ENCODE data around the gene ZNF581. TPM values are rescaled to one million over a fixed set of nuclear protein-coding genes. Genes with fewer than 3 reads are reported as not detected.

Gene ZNF581
- polyA plus RNA-seq, 1 donor from 2014 or later, result 15.3 TPM

DNA sequence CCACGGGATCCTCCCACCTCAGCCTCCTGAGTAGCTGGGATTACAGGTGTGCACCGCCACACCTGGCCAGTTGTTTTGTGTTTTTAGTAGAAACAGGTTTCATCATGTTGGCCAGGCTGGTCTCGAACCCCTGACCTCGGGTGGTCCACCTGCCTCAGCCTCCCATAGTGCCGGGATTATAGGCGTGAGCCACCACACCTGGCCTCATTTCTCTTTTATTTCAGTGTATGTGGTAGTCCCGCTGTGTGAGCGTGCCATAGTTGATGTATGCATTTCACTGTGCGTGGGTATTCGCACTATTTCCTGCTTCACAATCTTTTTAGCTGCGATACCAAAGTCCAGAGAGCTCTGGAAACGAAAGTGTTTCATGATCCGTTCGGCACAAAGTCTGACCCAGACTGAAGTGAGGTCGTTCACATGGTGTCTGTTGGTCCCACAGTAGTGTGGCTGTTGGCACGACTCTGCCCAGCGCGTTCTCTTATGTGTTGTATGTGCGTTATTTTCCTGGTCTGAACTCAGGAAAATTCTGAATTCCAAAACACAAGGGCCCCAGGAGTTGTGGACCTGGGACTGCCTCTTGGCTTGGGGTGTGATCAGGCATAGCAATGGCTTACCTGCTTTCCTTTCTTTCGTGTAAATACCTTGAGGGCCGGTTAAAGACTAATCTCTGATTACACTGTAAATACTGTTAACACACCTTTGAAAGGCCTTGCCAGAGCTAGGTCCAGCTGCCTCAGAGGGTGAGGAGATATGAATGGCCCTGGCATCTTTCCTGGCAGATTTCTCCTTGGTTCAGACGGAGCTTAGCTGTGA lies 40.2 kb downstream of the ZNF581 start:
- TF ChIP-seq MXI1 (conservative IDR thresholded peaks at IDR 0.05; ENCODE audit: poor library complexity, severe bottlenecking) (no peak), EP300 (conservative IDR thresholded peaks at IDR 0.05; ENCODE audit: poor library complexity, severe bottlenecking) (no peak), TAF1 (IDR thresholded peaks at IDR 0.05; ENCODE audit: low read depth) (no peak)
- TF ChIP-seq, protein P1, sequence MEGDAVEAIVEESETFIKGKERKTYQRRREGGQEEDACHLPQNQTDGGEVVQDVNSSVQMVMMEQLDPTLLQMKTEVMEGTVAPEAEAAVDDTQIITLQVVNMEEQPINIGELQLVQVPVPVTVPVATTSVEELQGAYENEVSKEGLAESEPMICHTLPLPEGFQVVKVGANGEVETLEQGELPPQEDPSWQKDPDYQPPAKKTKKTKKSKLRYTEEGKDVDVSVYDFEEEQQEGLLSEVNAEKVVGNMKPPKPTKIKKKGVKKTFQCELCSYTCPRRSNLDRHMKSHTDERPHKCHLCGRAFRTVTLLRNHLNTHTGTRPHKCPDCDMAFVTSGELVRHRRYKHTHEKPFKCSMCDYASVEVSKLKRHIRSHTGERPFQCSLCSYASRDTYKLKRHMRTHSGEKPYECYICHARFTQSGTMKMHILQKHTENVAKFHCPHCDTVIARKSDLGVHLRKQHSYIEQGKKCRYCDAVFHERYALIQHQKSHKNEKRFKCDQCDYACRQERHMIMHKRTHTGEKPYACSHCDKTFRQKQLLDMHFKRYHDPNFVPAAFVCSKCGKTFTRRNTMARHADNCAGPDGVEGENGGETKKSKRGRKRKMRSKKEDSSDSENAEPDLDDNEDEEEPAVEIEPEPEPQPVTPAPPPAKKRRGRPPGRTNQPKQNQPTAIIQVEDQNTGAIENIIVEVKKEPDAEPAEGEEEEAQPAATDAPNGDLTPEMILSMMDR (IDR thresholded peaks at IDR 0.05; ENCODE audit: poor library complexity, severe bottlenecking), result no peak
- Histone ChIP-seq H4K20me1 (ENCODE audit: insufficient read depth) (no peaks in the 10 kb centered on the region), H3K9me2 (ENCODE audit: insufficient read depth, low read length) (no peaks in the 10 kb centered on the region), H3K36me3 (ENCODE audit: insufficient read depth, low read length) (peaks cover 8% of the 10 kb centered on the region), H3K9me3 (ENCODE audit: low read length) (no peaks in the 10 kb centered on the region), H3K4me2 (ENCODE audit: low read length) (no peak overlapping the region), H3K79me2 (replicated peaks; ENCODE audit: insufficient read depth, low read length) (peaks cover 19% of the 10 kb centered on the region), H3K27ac (ENCODE audit: low read length) (no peak overlapping the region), H3K4me3 (ENCODE audit: low read length) (no peak overlapping the region), H3K9ac (ENCODE audit: low read length) (no peak overlapping the region), H2AFZ (ENCODE audit: low read depth, low read length) (no peak overlapping the region), H3F3A (ENCODE audit: insufficient read depth, low read length, poor library complexity, severe bottlenecking) (no peaks in the 10 kb centered on the region), H3K27me3 (ENCODE audit: insufficient read depth, low read depth, low read length) (no peaks in the 10 kb centered on the region)

DNA sequence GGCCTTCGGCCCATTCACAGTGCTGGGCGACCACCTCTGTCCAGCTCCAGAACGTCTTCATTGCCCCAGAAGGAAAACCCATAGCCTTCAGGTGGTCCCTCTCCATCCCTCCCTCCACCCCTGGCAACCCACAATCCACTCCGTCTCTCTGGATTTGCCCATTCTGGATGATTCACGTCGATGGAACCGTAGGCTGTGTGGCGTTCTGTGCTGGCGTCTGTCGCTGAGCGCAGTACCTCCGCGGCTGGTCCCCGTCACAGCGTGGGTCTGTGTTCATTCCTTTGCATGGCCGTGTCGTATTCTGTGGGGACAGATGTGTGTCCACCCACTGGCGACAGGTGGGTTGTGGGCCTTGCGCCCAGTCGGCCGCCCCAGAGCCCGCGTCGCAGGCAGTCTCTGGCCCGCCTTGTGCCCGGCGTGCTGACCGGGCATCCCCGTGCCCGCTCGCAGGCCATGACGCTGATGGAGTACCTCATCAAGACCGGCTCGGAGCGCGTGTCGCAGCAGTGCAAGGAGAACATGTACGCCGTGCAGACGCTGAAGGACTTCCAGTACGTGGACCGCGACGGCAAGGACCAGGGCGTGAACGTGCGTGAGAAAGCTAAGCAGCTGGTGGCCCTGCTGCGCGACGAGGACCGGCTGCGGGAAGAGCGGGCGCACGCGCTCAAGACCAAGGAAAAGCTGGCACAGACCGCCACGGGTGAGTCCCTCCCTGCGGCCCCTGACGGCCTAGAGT lies 41.7 kb downstream of the ZNF581 start:
- no peaks in the 10 kb centered on the region for H4K20me1 ChIP-seq (ENCODE audit: insufficient read depth)
- peaks cover 8% of the 10 kb centered on the region for H3K36me3 ChIP-seq (ENCODE audit: insufficient read depth, low read length)

More for the DNA sequence above, 41.7 kb downstream of the ZNF581 start:
- Histone ChIP-seq H3F3A (ENCODE audit: insufficient read depth, low read length, poor library complexity, severe bottlenecking) (no peaks in the 10 kb centered on the region), H3K9ac (ENCODE audit: low read length) (no peak overlapping the region), H3K27ac (ENCODE audit: low read length) (no peak overlapping the region), H3K27me3 (ENCODE audit: insufficient read depth, low read depth, low read length) (no peaks in the 10 kb centered on the region), H3K79me2 (replicated peaks; ENCODE audit: insufficient read depth, low read length) (peaks cover 10% of the 10 kb centered on the region), H3K9me3 (ENCODE audit: low read length) (no peaks in the 10 kb centered on the region), H3K4me2 (ENCODE audit: low read length) (no peak overlapping the region), H3K9me2 (ENCODE audit: insufficient read depth, low read length) (no peaks in the 10 kb centered on the region), H3K4me3 (ENCODE audit: low read length) (no peak overlapping the region), H2AFZ (ENCODE audit: low read depth, low read length) (no peak overlapping the region)
- TF ChIP-seq MXI1 (conservative IDR thresholded peaks at IDR 0.05; ENCODE audit: poor library complexity, severe bottlenecking) (no peak), EZH2 (IDR thresholded peaks at IDR 0.05; ENCODE audit: borderline replicate concordance, insufficient read depth, low read length, poor library complexity, severe bottlenecking) (no peak), EP300 (conservative IDR thresholded peaks at IDR 0.05; ENCODE audit: poor library complexity, severe bottlenecking) (no peak), POLR2AphosphoS5 (IDR thresholded peaks at IDR 0.05) (no peak), SMC3 (conservative IDR thresholded peaks at IDR 0.05; ENCODE audit: poor library complexity) (no peak), RAD21 (conservative IDR thresholded peaks at IDR 0.05) (no peak), TAF1 (IDR thresholded peaks at IDR 0.05; ENCODE audit: low read depth) (no peak)
- TF ChIP-seq, protein P1 (IDR thresholded peaks at IDR 0.05; ENCODE audit: poor library complexity, severe bottlenecking), result no peak
- TF ChIP-seq, protein P2, sequence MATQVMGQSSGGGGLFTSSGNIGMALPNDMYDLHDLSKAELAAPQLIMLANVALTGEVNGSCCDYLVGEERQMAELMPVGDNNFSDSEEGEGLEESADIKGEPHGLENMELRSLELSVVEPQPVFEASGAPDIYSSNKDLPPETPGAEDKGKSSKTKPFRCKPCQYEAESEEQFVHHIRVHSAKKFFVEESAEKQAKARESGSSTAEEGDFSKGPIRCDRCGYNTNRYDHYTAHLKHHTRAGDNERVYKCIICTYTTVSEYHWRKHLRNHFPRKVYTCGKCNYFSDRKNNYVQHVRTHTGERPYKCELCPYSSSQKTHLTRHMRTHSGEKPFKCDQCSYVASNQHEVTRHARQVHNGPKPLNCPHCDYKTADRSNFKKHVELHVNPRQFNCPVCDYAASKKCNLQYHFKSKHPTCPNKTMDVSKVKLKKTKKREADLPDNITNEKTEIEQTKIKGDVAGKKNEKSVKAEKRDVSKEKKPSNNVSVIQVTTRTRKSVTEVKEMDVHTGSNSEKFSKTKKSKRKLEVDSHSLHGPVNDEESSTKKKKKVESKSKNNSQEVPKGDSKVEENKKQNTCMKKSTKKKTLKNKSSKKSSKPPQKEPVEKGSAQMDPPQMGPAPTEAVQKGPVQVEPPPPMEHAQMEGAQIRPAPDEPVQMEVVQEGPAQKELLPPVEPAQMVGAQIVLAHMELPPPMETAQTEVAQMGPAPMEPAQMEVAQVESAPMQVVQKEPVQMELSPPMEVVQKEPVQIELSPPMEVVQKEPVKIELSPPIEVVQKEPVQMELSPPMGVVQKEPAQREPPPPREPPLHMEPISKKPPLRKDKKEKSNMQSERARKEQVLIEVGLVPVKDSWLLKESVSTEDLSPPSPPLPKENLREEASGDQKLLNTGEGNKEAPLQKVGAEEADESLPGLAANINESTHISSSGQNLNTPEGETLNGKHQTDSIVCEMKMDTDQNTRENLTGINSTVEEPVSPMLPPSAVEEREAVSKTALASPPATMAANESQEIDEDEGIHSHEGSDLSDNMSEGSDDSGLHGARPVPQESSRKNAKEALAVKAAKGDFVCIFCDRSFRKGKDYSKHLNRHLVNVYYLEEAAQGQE (IDR thresholded peaks at IDR 0.05; ENCODE audit: borderline replicate concordance), result no peak
